ENCODE data around the gene SMAP2. TPM values are rescaled to one million over a fixed set of nuclear protein-coding genes. Genes with fewer than 3 reads are reported as not detected.
"Not testable (repeated sequence)": the region's sequence is repeated elsewhere in the genome, so short reads cannot be mapped to it uniquely, and the experiment has no call there.

SMAP2 gene
- total RNA-seq, 1 donor from 2014 or later: 72.8 TPM

GRCh38 chr1:40384887-40385286, 11.4 kb downstream of the SMAP2 start:
- no peaks in the 10 kb centered on the region for H3K27me3 ChIP-seq (ENCODE audit: low read depth)
- peak overlapping the region; percentile 91 for H3K27ac ChIP-seq
- H3K9me3 ChIP-seq: no peaks in the 10 kb centered on the region
- no peak for ATAC-seq
- DNase-seq: no peak
- H3K4me1 ChIP-seq: peaks cover 84% of the 10 kb centered on the region
- TF ChIP-seq CTCF (IDR thresholded peaks at IDR 0.05): no peak
- intact Hi-C loops (cut with DNase I): no loop called here
- no peaks in the 10 kb centered on the region for H3K36me3 ChIP-seq
- H3K4me3 ChIP-seq: no peak overlapping the region

- DNase-seq (no peak), ATAC-seq (peak; percentile 74 to 81)
- H3K27me3 ChIP-seq (ENCODE audit: low read depth): no peaks in the 10 kb centered on the region
- intact Hi-C loops (cut with DNase I): no loop called here
- H3K27ac ChIP-seq: peak overlapping the region; percentile 91
- TF ChIP-seq CTCF (IDR thresholded peaks at IDR 0.05): no peak
- H3K4me1 ChIP-seq: peaks cover 90% of the 10 kb centered on the region
- H3K4me3 ChIP-seq: peak overlapping the region; percentile 22
- H3K36me3 ChIP-seq: no peaks in the 10 kb centered on the region
- H3K9me3 ChIP-seq: no peaks in the 10 kb centered on the region
These were observed 12.2 kb downstream of the SMAP2 start for GRCh38 chr1:40385437-40386358.

- intact Hi-C loops (cut with DNase I): no loop called here
- H3K4me1 ChIP-seq: peaks cover 93% of the 10 kb centered on the region
- H3K27me3 ChIP-seq (ENCODE audit: low read depth): no peaks in the 10 kb centered on the region
- H3K9me3 ChIP-seq: no peaks in the 10 kb centered on the region
- ATAC-seq (no peak), DNase-seq (no peak)
- peak overlapping the region; percentile 22 for H3K4me3 ChIP-seq
- peak overlapping the region; percentile 91 for H3K27ac ChIP-seq
- TF ChIP-seq CTCF (IDR thresholded peaks at IDR 0.05): no peak
- H3K36me3 ChIP-seq: no peaks in the 10 kb centered on the region
These were observed 12.8 kb downstream of the SMAP2 start for GRCh38 chr1:40386359-40386723.

GRCh38 chr1:40386796-40387195, 13.3 kb downstream of the SMAP2 start:
- ATAC-seq (no peak), DNase-seq (no peak)
- TF ChIP-seq CTCF (IDR thresholded peaks at IDR 0.05): no peak
- Histone ChIP-seq H3K27me3 (ENCODE audit: low read depth) (no peaks in the 10 kb centered on the region), H3K4me3 (peak overlapping the region; percentile 22), H3K36me3 (no peaks in the 10 kb centered on the region), H3K4me1 (peaks cover 95% of the 10 kb centered on the region), H3K9me3 (no peaks in the 10 kb centered on the region), H3K27ac (peak overlapping the region; percentile 91)
- intact Hi-C loops (cut with DNase I): no loop called here

GRCh38 chr1:40387381-40388306, 14.1 kb downstream of the SMAP2 start:
- DNase-seq, H3K9me3 ChIP-seq: not testable (repeated sequence)
- H3K4me1 ChIP-seq: peaks cover 95% of the 10 kb centered on the region

GRCh38 chr1:40388456-40389321, 15.2 kb downstream of the SMAP2 start:
- ATAC-seq; DNase-seq; H3K9me3 ChIP-seq; H3K36me3 ChIP-seq; H3K27me3 ChIP-seq (ENCODE audit: low read depth); intact Hi-C loops (cut with DNase I): not testable (repeated sequence)
- H3K4me1 ChIP-seq: peaks cover 95% of the 10 kb centered on the region
- peak overlapping the region; percentile 91 for H3K27ac ChIP-seq
- H3K4me3 ChIP-seq: peak overlapping the region; percentile 27

More at GRCh38 chr1:40387381-40388306, 14.1 kb downstream of the SMAP2 start:
- peak overlapping the region; percentile 1 for H3K4me3 ChIP-seq
- H3K36me3 ChIP-seq; ATAC-seq; intact Hi-C loops (cut with DNase I); H3K27me3 ChIP-seq (ENCODE audit: low read depth): not testable (repeated sequence)
- peak overlapping the region; percentile 91 for H3K27ac ChIP-seq
